ENCODE measurements around the gene TBC1D17.

- TF ChIP-seq ZNF565 (CRISPR knock-in tag; conservative IDR thresholded peaks at IDR 0.05; ENCODE audit: low read depth) (no peak), ZNF70 (CRISPR knock-in tag; IDR thresholded peaks at IDR 0.05) (no peak), GLIS3 (CRISPR knock-in tag; IDR thresholded peaks at IDR 0.05) (no peak), ISL1 (CRISPR knock-in tag; IDR thresholded peaks at IDR 0.05) (no peak), SNAI2 (CRISPR knock-in tag; IDR thresholded peaks at IDR 0.05) (no peak), BACH2 (CRISPR knock-in tag; IDR thresholded peaks at IDR 0.05; ENCODE audit: borderline replicate concordance) (no peak), ZFP30 (CRISPR knock-in tag; IDR thresholded peaks at IDR 0.05) (no peak), ZFP3 (CRISPR knock-in tag; IDR thresholded peaks at IDR 0.05) (no peak), CREB5 (CRISPR knock-in tag; IDR thresholded peaks at IDR 0.05; ENCODE audit: low read depth) (no peak), ZC3H10 (CRISPR knock-in tag; IDR thresholded peaks at IDR 0.05) (no peak), ARNTL (CRISPR knock-in tag; IDR thresholded peaks at IDR 0.05; ENCODE audit: borderline replicate concordance, low read depth) (no peak), RARB (CRISPR knock-in tag; IDR thresholded peaks at IDR 0.05) (no peak)
- TF ChIP-seq, protein P1, sequence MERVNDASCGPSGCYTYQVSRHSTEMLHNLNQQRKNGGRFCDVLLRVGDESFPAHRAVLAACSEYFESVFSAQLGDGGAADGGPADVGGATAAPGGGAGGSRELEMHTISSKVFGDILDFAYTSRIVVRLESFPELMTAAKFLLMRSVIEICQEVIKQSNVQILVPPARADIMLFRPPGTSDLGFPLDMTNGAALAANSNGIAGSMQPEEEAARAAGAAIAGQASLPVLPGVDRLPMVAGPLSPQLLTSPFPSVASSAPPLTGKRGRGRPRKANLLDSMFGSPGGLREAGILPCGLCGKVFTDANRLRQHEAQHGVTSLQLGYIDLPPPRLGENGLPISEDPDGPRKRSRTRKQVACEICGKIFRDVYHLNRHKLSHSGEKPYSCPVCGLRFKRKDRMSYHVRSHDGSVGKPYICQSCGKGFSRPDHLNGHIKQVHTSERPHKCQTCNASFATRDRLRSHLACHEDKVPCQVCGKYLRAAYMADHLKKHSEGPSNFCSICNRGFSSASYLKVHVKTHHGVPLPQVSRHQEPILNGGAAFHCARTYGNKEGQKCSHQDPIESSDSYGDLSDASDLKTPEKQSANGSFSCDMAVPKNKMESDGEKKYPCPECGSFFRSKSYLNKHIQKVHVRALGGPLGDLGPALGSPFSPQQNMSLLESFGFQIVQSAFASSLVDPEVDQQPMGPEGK (CRISPR knock-in tag; IDR thresholded peaks at IDR 0.05; ENCODE audit: borderline replicate concordance) = no peak
- TF ChIP-seq, protein P2, sequence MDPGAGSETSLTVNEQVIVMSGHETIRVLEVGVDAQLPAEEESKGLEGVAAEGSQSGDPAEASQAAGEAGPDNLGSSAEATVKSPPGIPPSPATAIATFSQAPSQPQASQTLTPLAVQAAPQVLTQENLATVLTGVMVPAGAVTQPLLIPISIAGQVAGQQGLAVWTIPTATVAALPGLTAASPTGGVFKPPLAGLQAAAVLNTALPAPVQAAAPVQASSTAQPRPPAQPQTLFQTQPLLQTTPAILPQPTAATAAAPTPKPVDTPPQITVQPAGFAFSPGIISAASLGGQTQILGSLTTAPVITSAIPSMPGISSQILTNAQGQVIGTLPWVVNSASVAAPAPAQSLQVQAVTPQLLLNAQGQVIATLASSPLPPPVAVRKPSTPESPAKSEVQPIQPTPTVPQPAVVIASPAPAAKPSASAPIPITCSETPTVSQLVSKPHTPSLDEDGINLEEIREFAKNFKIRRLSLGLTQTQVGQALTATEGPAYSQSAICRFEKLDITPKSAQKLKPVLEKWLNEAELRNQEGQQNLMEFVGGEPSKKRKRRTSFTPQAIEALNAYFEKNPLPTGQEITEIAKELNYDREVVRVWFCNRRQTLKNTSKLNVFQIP (CRISPR knock-in tag; IDR thresholded peaks at IDR 0.05; ENCODE audit: borderline replicate concordance, low read depth) = no peak
These were observed 29.5 kb downstream of the TBC1D17 start for GRCh38 chr19:49906879-49907564.

Measured in SK-N-SH treated with all-trans-retinoic acid at 6 μM for 48 hours (cell line).